Measurements from ENCODE around the gene SLCO1A2.
"Not testable (repeated sequence)": the region's sequence is repeated elsewhere in the genome, so short reads cannot be mapped to it uniquely, and the experiment has no call there.

Gene SLCO1A2, protein sequence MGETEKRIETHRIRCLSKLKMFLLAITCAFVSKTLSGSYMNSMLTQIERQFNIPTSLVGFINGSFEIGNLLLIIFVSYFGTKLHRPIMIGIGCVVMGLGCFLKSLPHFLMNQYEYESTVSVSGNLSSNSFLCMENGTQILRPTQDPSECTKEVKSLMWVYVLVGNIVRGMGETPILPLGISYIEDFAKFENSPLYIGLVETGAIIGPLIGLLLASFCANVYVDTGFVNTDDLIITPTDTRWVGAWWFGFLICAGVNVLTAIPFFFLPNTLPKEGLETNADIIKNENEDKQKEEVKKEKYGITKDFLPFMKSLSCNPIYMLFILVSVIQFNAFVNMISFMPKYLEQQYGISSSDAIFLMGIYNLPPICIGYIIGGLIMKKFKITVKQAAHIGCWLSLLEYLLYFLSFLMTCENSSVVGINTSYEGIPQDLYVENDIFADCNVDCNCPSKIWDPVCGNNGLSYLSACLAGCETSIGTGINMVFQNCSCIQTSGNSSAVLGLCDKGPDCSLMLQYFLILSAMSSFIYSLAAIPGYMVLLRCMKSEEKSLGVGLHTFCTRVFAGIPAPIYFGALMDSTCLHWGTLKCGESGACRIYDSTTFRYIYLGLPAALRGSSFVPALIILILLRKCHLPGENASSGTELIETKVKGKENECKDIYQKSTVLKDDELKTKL

DNA sequence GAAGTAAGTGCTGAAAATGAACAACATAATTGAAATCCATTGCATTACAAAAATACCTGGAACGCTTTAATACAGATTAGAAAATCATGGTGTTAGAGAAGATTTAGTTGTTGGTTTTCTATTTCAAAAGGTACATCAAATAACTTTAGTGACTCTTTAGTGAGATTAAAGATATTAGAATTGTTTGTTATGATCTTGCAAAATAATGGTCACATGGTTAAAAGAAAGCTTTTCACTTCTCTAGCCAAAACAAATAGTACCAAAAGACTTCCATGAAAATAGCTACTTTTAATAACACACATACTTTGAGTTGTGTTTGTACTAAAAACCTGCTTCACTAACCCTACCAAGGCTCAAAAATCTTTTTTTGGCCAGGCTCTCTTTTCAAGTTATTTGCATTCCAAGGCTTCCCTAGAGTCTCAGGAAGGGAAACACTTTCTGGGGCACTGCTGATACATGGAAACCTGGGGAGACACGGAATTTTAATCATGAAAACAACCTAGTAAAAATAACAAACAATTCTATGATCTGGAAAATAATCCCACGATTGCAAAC, at the start of gene SLCO1A2:
SLCO1A2 (minus strand) TSS at position 147 of the 555 bp plus-strand sequence. CDS start 270 bp downstream, outside the sequence.
- no peak for DNase-seq

DNA sequence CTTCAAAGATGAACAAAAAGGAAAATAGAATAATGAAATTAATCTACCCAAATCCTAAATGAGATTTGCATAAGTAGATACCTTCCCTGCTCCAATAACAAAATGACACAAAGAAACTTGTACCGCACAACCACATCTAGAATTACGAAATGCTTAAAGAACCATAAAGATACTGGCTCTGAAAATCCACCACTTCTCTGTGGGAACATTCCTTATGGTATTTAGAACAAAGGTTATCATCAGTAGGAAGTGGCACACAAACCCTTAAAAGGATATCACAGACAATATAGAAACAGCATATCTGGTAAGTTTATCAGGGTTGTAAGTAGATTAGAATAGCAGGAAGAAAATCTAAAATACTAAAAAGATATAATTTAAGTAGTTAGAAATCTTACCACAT, 49.5 kb upstream of the SLCO1A2 start:
- no peak for DNase-seq

DNA sequence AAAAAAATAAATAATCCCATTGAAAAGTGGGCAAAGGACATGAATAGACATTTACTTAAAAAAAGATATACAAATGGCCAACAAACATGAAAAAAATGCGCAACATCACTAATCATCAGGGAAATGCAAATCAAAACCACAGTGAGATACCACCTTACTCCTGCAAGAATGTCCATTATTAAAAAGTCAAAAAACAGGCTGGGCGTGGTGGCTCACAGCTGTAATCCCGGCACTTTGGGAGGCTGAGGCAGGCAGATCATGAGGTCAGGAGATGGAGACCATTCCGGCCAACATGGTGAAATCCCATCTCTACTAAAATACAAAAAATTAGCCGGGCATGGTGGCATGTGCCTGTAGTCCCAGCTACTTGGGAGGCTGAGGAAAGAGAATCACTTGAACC, 46.6 kb upstream of the SLCO1A2 start:
- not testable (repeated sequence) for DNase-seq

DNA sequence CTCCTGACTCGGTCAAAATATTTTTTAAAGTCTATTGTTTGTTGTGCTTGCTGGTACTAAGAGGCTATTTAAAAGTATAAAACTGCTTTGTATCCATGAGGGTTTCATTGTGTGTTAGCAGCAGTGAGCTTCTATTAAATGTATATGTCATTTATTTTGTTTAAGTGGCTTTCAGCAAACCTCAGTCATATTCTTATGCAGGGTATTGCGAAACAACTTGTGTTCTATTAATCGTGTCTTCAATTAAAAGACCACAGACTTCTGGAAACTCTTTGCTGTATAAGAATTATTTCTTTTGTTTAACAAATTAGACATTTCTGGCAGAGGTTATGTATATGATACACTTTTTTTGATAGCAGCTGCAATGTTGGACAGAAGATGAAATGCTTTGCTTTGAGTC, 44.5 kb upstream of the SLCO1A2 start:
- DNase-seq, result no peak

DNA sequence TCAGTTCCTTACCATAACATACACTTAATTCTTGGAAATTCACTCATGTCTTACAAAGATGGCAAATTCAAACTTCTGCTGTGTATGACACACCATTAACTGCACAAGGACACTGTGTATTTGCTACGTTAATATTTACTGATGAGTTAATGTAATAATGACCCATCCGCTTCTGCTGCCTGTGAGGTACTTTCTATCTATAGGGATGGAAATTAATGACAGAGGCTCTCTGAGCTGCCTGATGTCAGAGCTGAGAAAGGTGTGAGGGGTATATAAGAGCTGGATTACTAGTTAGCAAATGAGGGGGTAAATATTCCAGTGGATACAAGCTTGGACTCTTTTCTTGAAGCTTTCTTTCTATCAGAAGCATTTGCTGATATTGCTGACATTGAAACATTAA, 37.9 kb upstream of the SLCO1A2 start, which contains the start of gene IAPP:
IAPP (plus strand) TSS at position 301 of the 400 bp plus-strand sequence. CDS start 450 bp downstream, outside the sequence.
- no peak for DNase-seq

DNA sequence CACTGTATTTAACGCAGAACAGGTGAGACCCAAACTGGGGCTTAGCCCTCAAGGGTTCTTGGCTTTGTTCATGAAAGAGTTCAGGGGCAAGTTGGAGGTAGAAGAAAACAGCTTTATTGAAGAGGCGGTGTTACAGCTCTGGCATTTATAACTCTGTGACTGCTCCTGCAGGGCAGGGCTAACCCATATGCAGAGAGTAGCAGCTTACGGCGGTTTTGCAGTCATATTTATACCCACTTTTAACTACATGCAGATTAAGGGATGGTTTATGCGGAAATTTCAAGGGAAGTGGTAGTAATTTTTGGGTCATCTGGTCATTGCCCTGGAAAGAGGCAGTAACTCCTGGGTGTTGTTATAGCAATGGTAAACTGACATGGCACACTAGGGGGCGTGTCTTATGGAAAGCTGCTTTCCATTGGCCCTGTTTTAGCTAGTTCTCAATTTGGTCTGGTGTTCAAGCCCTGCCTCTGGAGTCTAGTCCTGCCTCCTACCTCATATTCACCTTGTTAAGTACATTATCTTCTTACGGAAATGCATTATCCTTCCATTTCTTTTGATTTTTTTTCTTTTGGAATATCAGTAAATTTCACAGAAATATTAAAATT, 36.2 kb upstream of the SLCO1A2 start:
- DNase-seq, result no peak

DNA sequence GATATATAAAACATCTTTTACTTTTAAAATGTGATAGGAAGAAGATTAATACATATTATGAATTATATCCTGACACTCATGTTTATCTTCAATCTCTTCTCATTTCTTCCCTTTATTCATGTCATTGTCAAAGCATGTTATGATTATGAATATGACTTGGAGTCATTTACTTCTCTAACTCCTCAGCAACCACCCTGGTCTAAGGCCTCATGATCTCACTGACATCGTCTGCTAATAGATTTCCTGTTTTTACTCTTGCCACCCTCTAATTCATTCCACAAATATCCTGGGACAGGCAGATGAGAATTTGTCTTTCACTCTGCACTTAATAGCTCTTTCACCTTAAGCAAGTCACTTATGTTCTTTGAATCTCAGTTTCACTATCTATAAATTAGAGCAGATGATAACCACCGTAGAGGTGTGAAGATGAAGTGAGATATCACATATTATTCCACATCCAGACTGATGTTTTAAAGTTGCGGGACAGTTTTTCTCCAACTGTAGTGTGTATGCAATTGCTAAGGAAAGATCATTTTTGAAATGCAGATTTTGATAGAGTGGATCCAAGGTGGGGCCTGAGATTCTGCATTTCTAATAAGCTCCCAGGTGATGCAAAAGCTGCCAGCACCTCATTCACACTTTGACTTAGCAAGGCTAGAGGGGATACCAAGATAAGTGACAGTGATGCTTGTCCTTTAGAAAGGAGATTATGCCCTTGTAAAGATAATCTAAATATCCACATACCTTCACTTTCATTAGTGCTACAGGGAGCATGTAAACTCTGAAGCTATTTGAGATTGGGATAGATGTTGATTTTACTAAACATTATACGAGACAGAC, 34.6 kb upstream of the SLCO1A2 start:
- DNase-seq, result no peak

DNA sequence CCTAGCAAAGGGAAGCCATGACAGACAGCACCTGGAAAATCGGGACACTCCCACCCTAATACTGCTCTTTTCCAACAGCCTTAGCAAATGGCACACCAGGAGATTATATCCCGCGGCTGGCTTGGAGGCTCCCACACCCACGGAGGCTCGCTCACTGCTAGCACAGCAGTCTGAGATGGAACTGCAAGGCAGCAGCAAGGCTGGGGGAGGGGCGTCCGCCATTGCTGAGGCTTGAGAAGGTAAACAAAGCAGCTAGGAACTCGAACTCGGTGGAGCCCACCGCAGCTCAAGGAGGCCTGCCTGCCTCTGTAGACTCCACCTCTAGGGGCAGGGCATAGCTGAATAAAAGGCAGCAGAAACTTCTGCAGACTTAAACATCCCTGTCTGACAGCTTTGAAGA, 25.9 kb upstream of the SLCO1A2 start:
- DNase-seq, result not testable (repeated sequence)

DNA sequence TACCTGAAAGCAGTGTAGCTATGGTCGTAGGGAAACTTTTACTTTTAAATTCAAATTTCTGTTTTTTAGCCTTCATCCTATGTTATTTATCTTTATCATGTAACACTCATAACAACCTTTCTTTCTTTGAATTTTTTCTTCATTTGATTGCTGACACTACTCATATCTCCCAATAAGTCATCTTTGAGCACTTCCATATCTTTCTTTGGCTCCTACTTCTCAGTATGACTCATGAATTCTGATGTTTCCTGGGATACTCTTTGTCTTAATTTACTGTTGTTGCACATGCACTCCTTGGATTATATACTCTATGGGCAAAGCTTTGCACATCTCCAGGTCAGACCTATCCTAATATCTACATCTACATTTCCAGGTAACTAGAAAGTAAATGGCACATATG, 19.9 kb upstream of the SLCO1A2 start:
- no peak for DNase-seq

DNA sequence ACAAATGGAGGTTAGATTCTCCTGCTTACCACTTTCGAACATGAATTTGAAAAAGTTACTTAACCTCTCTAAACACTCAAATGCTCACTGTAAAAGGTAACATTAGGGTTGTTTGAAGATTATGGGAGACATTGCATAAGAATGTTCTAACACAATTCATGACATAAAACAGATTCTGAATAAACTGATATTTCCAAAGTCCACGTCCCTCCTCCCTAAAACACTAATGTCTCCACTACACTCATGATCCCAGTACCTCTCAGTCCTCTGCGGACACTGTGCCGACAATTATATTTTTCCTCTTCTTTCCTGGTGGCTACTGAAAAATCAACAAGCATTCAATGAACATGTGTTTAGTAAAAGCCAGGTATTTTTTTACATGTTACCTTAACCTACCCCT, 19.2 kb upstream of the SLCO1A2 start:
- DNase-seq, result no peak

DNA sequence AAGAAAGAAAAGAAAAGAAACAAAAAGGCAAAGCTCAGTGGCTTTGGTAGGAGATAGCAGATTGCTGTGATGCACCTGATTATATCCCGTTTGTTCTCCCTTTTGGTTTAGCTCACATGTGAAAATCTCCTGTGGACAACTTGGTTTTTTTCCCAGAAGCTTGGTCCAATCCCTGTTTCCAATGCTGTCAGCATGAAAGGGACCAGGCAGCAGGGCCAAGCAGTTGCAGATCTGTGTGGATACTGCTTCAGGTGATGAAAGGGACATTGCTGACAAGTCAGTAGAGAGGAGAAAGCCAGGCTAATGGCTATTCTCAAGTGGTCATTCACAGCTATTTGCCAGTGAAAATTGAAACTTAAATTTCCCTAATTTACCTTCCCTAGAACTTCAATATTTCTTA, 18.8 kb upstream of the SLCO1A2 start:
- no peak for DNase-seq

DNA sequence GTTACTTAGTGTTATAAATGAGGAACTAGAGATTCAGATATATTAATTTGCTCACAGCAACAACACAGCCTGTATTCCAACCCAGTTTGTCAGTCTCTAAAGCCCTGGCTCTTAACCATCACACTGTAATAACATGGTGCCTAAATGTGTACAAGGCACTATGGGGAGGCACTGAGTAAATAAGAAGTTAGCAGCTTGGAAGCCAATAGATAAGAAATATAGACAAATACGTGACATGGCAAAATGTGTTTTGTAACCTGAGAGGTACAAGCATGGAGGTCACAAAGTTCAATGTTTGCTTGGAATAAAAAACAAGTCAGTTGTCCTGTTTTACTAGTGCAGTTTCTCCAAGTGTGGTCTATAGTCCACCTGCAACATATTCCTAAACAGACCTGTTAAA, 16.3 kb upstream of the SLCO1A2 start:
- DNase-seq, result no peak

DNA sequence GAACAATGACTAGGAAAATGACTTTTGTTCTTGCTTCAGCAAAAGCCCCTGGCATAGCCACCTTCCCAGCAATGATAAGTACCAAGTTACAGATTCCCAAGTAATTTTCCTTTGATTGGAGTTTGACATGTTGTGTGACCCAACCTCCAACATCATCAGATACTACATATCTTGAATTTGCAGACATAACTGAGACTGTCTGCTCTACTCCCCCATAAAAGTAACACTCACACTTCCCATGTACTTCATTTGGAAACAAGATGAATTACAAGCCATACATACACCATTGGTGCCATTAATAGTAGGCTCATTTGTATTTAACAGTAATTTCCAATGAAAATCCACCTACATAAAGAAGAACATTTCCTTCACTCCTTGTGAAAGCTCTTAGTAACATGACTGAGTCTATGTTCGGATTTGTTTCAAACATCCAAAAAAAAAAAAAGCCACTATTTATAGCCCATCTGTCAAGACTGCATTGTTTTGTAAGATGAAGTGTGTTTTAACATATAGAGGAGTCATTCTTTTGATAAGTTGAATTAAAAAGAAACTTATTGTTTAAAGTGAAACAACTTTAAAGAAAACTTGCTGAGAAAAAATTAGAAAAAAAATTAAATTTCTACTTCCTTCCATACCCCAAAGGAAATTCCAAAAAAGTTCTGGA, 12.0 kb upstream of the SLCO1A2 start:
- DNase-seq, result no peak

DNA sequence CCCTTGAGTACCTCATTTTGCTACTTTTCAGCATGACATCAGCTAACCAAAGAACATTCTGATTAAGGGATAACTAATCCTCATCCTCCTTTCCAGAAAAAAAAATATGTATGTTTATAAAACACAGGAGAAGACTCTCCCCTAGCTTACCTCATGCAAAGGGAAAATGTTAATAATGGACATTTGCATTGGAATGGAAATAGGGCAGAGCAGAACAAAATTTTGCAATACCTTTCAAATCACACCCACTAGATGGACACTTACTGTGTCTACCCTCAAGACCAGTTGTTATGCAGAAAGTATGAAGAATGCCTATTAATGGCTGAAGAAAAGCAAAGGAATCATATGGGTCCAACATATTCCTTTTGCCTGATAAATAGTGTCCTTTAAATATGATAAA, 8.9 kb upstream of the SLCO1A2 start:
- no peak for DNase-seq

DNA sequence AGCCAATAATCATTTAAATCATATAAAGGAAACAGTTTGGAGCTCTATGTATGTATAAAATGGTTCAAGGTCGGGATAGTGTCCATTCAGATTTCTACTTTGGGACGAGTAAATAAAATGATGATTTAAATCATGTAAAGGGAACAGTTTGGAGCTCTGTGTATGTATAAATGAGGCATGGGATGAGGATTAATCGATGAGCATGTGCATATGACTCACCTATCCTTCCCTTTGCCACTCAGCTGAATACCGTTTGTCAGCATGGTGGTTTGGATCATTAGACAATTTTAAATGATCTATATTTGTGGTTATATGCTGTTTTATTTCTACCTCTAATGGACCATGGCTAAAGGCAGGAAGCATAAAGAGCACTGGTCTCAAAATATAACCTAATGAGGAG, 7.1 kb upstream of the SLCO1A2 start:
- DNase-seq, result no peak

DNA sequence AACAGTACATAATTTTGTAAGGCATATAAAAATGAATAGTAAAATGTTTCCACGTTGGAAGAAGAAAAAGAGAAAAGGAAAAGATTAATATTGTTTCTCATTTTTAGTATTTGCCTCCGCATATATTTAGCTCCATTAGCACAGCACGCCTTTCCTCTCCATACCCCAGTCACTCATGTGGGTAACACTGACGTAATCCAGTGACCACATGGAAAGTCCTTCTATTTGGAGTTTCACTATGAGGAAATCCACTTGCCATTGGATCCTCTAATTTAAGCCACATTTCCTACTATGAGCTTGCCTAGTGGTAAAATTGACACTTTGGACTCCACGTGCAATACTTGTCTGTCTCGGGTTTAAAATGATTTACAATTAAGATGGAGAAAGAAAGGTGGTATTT, 5.7 kb upstream of the SLCO1A2 start:
- no peak for DNase-seq

DNA sequence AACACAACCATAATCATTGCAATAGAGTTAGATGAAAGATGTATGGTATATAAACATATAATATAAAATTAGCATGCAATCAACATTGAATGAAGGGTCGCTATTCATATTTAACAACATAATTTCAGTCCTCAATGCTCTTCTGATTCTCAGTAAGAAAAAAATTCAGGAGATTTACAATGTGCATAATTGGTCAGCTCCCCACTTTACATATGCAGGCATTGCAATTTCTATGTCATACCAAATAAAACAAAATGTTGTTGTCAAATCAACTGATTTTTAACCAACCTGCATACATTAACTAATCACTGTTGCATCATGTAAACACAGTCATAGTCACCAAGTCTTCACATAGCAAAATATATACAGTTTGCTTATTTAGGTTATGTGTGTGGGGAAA, 5.2 kb upstream of the SLCO1A2 start:
- no peak for DNase-seq

DNA sequence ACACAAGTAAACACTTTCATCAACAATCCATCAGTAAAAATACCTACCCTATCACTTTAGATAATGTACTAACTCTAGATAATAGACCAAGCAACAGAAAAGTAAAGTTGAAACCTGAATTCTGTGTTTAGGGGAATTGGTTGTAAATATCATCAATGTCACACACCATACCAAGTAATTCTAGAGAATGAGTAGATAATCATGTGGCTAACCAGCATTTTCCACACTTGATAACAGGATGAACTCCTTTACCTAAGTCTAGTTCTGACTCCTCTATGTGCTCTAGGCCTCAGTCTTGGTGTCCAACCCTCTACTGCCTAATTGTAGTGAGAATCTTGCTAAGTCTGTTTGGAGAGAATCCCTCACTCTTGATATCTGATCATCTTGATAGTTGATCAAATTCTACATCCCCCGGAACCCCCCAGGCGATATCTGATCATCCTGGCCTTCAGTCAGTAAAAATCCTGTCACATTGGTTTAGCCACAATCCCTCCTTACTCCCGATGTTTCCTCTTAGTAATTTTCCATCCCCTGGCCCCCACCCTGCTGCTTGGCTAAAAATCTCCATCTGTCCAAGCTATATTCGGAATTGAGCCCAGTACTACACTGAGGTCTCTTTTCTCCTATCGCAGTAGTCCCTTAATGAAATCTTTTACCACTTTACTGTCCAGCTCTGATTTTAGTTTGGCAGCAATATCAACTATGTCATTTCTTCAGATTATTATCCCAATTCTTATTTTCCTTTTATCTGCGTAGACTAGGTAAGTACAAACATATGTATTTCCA, 3.4 kb upstream of the SLCO1A2 start:
- DNase-seq, result no peak

DNA sequence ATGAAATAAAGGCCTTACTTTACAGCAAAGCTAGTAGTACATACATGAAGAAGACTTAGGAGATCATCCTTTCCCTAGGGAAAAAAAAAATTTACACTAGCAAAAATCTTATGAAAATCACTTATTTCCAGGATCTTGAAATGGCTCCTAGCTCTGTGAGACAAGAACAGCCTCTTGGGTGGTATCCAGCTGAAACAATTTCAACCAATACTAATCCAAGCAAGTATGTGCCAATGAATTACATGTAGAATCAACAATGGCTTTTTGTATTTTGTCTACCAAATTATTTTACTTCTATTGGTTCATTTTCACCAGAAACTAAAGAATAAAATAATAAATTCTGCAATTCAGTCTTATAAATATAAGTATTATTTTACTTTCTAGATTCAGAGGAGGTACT, 2.7 kb upstream of the SLCO1A2 start:
- no peak for DNase-seq

DNA sequence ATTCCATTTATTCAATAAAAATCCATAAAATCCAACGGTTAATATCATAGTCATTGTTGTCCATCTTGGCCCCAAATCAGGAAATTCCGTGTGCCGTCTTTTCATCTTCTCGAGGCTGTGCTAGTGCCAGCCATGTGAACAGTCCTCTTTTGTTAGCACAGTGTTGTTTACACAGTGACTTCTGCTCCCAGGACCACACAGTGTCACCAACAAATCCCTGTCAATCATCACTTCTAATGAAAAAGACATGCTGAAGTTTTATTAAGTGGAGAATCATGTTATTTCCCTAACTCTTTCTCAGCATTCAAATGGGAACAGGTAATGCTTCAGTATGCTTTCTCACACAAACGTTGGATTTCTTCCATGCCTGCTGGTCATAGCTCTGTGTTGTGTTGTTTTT, 1.9 kb upstream of the SLCO1A2 start:
- no peak for DNase-seq

DNA sequence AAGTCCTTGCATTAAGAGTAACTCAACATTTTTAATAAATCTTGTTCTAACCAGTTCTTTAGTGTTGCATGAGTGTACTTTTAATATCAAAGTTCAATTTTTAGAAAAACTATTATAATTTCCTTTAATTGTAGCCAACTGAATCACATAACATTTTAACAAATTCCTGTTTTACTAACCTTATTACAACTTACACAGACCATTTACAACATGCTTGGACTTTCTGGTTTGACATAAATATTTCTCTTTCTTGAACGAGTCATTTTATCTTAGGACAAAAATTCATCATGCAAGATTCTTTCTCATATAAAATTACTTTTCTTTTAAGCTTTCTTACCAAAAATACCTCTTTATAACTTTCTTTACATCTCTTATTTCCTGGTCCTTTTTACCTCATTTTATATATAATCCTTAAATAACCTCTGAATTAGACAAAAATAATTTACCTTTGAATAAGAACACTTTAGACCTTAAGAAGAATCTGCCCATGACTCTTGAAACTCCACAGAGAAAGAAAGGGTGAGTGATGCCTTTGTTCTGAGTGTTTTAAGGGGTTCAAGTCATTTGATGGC, 3.9 kb downstream of the SLCO1A2 start:
- DNase-seq, result no peak
